ENCODE data around the gene SPI1.

DNA sequence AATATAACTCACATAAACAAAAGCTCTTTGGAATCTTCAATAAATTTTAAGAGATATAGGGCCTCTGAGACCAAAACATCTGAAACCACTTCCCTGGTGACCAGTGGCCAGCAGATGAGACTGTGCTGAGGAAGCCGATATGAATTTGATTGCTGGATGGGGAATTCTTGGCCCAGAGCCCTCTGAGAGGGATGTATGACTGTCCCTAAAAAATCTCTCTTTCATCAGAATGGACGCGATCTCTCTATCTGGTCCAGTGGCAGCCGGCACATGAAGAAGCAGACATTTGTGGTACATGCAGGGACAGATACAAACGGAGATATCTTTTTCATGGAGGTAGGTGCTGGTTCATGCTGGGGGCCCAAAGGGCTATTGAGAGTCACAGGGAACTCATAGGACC is 63.4 kb downstream of the SPI1 start:
- TF ChIP-seq, protein P1, sequence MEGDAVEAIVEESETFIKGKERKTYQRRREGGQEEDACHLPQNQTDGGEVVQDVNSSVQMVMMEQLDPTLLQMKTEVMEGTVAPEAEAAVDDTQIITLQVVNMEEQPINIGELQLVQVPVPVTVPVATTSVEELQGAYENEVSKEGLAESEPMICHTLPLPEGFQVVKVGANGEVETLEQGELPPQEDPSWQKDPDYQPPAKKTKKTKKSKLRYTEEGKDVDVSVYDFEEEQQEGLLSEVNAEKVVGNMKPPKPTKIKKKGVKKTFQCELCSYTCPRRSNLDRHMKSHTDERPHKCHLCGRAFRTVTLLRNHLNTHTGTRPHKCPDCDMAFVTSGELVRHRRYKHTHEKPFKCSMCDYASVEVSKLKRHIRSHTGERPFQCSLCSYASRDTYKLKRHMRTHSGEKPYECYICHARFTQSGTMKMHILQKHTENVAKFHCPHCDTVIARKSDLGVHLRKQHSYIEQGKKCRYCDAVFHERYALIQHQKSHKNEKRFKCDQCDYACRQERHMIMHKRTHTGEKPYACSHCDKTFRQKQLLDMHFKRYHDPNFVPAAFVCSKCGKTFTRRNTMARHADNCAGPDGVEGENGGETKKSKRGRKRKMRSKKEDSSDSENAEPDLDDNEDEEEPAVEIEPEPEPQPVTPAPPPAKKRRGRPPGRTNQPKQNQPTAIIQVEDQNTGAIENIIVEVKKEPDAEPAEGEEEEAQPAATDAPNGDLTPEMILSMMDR (IDR thresholded peaks at IDR 0.05): no peak
- no peak for TF ChIP-seq EZH2 (IDR thresholded peaks at IDR 0.05; ENCODE audit: borderline replicate concordance, insufficient read depth, low read depth, low read length, poor library complexity, severe bottlenecking)

All from B cell (primary cell).